ENCODE measurements around the gene STX18.

Gene STX18

GRCh38 chr4:4461178-4461577 is 80.7 kb downstream of the STX18 start:
- H3K36me3 ChIP-seq, result peaks cover 25% of the 10 kb centered on the region
- H3K27ac ChIP-seq, result no peak overlapping the region
- no peaks in the 10 kb centered on the region for H3K9me3 ChIP-seq (ENCODE audit: severe bottlenecking)
- no peak for DNase-seq
- no peak overlapping the region for H3K4me3 ChIP-seq (ENCODE audit: low read depth, low read length)
- H3K27me3 ChIP-seq (ENCODE audit: insufficient read depth, low read depth, severe bottlenecking), result no peaks in the 10 kb centered on the region
- TF ChIP-seq CTCF (IDR thresholded peaks at IDR 0.05; ENCODE audit: low read depth, low read length), result no peak

- no peaks in the 10 kb centered on the region for H3K27me3 ChIP-seq (ENCODE audit: insufficient read depth, low read depth, severe bottlenecking)
- DNase-seq, result no peak
- H3K9me3 ChIP-seq (ENCODE audit: severe bottlenecking), result no peaks in the 10 kb centered on the region
- H3K36me3 ChIP-seq, result peaks cover 22% of the 10 kb centered on the region
- TF ChIP-seq CTCF (IDR thresholded peaks at IDR 0.05; ENCODE audit: low read depth, low read length), result no peak
- no peak overlapping the region for H3K4me3 ChIP-seq (ENCODE audit: low read depth, low read length)
- H3K27ac ChIP-seq, result no peak overlapping the region
These were observed 81.1 kb downstream of the STX18 start for GRCh38 chr4:4460759-4461158.

- peaks cover 30% of the 10 kb centered on the region for H3K36me3 ChIP-seq
- no peak overlapping the region for H3K4me3 ChIP-seq (ENCODE audit: low read depth, low read length)
- TF ChIP-seq CTCF (IDR thresholded peaks at IDR 0.05; ENCODE audit: low read depth, low read length), result no peak
These were observed 82.7 kb downstream of the STX18 start for GRCh38 chr4:4459181-4459580.

GRCh38 chr4:4457803-4458553 is 83.9 kb downstream of the STX18 start:
- Histone ChIP-seq H3K9me3 (ENCODE audit: severe bottlenecking) (no peaks in the 10 kb centered on the region), H3K4me3 (ENCODE audit: low read depth, low read length) (no peak overlapping the region), H3K27ac (no peak overlapping the region), H3K27me3 (ENCODE audit: insufficient read depth, low read depth, severe bottlenecking) (no peaks in the 10 kb centered on the region), H3K36me3 (peaks cover 39% of the 10 kb centered on the region)
- no peak for DNase-seq
- TF ChIP-seq CTCF (IDR thresholded peaks at IDR 0.05; ENCODE audit: low read depth, low read length), result no peak

More at GRCh38 chr4:4459181-4459580, 82.7 kb downstream of the STX18 start:
- no peak for DNase-seq
- Histone ChIP-seq H3K9me3 (ENCODE audit: severe bottlenecking) (no peaks in the 10 kb centered on the region), H3K27me3 (ENCODE audit: insufficient read depth, low read depth, severe bottlenecking) (no peaks in the 10 kb centered on the region), H3K27ac (no peak overlapping the region)

- no peak overlapping the region for H3K4me3 ChIP-seq (ENCODE audit: low read depth, low read length)
- H3K36me3 ChIP-seq, result peaks cover 46% of the 10 kb centered on the region
- DNase-seq, result no peak
- no peak for TF ChIP-seq CTCF (IDR thresholded peaks at IDR 0.05; ENCODE audit: low read depth, low read length)
- no peak overlapping the region for H3K27ac ChIP-seq
- H3K27me3 ChIP-seq (ENCODE audit: insufficient read depth, low read depth, severe bottlenecking), result no peaks in the 10 kb centered on the region
- H3K9me3 ChIP-seq (ENCODE audit: severe bottlenecking), result no peaks in the 10 kb centered on the region
These were observed 84.9 kb downstream of the STX18 start for GRCh38 chr4:4456816-4457578.

Measured in WERI-Rb-1 (cell line).